Activated T-helper 1 cell treated with anti-CD3 and anti-CD28 coated beads, Interleukin-12 subunit alpha, Interleukin-12 subunit beta, Interleukin-2, Interleukin-4 antibody, amounts not matched to agents 30 ng/mL and 10 ng/mL and 1 ng/mL, durations not matched to agents 14 hours and 24 hours and 36 hours (primary cell): ENCODE measurements around the gene TCF12. TPM values are rescaled to one million over a fixed set of nuclear protein-coding genes. Genes with fewer than 3 reads are reported as not detected.

Source experiments
- DNase-seq: peaks from one replicate; pipeline ENCODE4 v3.0.0; 2021; ENCODE audit warnings: low spot score
- H3K27ac Mint-ChIP-seq: one replicate; pipeline ENCODE4 v1.8.0; 2021; ENCODE audit warnings: mild to moderate bottlenecking, mixed read lengths
- H3K27me3 Mint-ChIP-seq: one replicate; pipeline ENCODE4 v1.8.0; 2022; ENCODE audit warnings: mild to moderate bottlenecking, moderate library complexity, mixed read lengths; ENCODE audit not compliant: insufficient read depth
- H3K36me3 Mint-ChIP-seq: one replicate; pipeline ENCODE4 v1.8.0; 2021; ENCODE audit warnings: low read depth, mixed read lengths
- H3K4me1 Mint-ChIP-seq: one replicate; pipeline ENCODE4 v1.8.0; 2021; ENCODE audit warnings: low read depth, mixed read lengths
- H3K4me3 Mint-ChIP-seq: one replicate; pipeline ENCODE4 v1.8.0; 2021; ENCODE audit warnings: mild to moderate bottlenecking, moderate library complexity, mixed read lengths
- H3K9me3 Mint-ChIP-seq: one replicate; pipeline ENCODE4 v1.8.0; 2021; ENCODE audit warnings: mixed read lengths
- intact Hi-C: fragments of 100-400 bp; cut with micrococcal nuclease; formaldehyde crosslinking; loops from one replicate; pipeline ENCODE4 v1.15.1; 2024
- total RNA-seq: library from RNA; stranded (reverse); gene quantifications from 2 replicates; pipeline ENCODE4 v1.2.3, GENCODE V29; 2022

Gene TCF12
- total RNA-seq, 1 donor from 2014 or later: 85.7 TPM

- no peak overlapping the region for H3K27ac Mint-ChIP-seq
- H3K36me3 Mint-ChIP-seq: peaks cover 2% of the 10 kb centered on the region
- H3K27me3 Mint-ChIP-seq: no peaks in the 10 kb centered on the region
- no peaks in the 10 kb centered on the region for H3K9me3 Mint-ChIP-seq
- no peak for DNase-seq
- no peak overlapping the region for H3K4me3 Mint-ChIP-seq
- intact Hi-C loops: no loop called here
- H3K4me1 Mint-ChIP-seq: no peaks in the 10 kb centered on the region
Observed at GRCh38 chr15:57227899-57228298, 309.5 kb downstream of the TCF12 start.

GRCh38 chr15:57228395-57228794, 310.0 kb downstream of the TCF12 start:
- intact Hi-C loops: no loop called here
- Mint-ChIP-seq H3K27me3 (no peaks in the 10 kb centered on the region), H3K27ac (no peak overlapping the region), H3K4me1 (no peaks in the 10 kb centered on the region), H3K4me3 (no peak overlapping the region), H3K9me3 (no peaks in the 10 kb centered on the region), H3K36me3 (peaks cover 2% of the 10 kb centered on the region)
- no peak for DNase-seq

- intact Hi-C loops: no loop called here
- Mint-ChIP-seq H3K9me3 (no peaks in the 10 kb centered on the region), H3K27ac (no peak overlapping the region), H3K4me1 (no peaks in the 10 kb centered on the region), H3K36me3 (peaks cover 3% of the 10 kb centered on the region), H3K27me3 (no peaks in the 10 kb centered on the region), H3K4me3 (no peak overlapping the region)
- no peak for DNase-seq
Observed at GRCh38 chr15:57229051-57229450, 310.6 kb downstream of the TCF12 start.

- no peak for DNase-seq
- no peaks in the 10 kb centered on the region for H3K27me3 Mint-ChIP-seq
- intact Hi-C loops: no loop called here
- no peak overlapping the region for H3K4me3 Mint-ChIP-seq
- H3K36me3 Mint-ChIP-seq: peaks cover 9% of the 10 kb centered on the region
- H3K9me3 Mint-ChIP-seq: no peaks in the 10 kb centered on the region
- H3K4me1 Mint-ChIP-seq: no peaks in the 10 kb centered on the region
- no peak overlapping the region for H3K27ac Mint-ChIP-seq
Observed at GRCh38 chr15:57231559-57231958, 313.1 kb downstream of the TCF12 start.

GRCh38 chr15:57234156-57234555, 315.7 kb downstream of the TCF12 start:
- Mint-ChIP-seq H3K4me1 (no peaks in the 10 kb centered on the region), H3K4me3 (no peak overlapping the region), H3K36me3 (peaks cover 11% of the 10 kb centered on the region)

GRCh38 chr15:57235186-57235585, 316.7 kb downstream of the TCF12 start:
- Mint-ChIP-seq H3K4me3 (no peak overlapping the region), H3K4me1 (no peaks in the 10 kb centered on the region), H3K27ac (no peak overlapping the region), H3K9me3 (no peaks in the 10 kb centered on the region), H3K36me3 (peaks cover 15% of the 10 kb centered on the region), H3K27me3 (no peaks in the 10 kb centered on the region)
- intact Hi-C loops: no loop called here
- DNase-seq: no peak

More at GRCh38 chr15:57234156-57234555, 315.7 kb downstream of the TCF12 start:
- Mint-ChIP-seq H3K27me3 (no peaks in the 10 kb centered on the region), H3K9me3 (no peaks in the 10 kb centered on the region), H3K27ac (no peak overlapping the region)
- DNase-seq: no peak
- intact Hi-C loops: no loop called here

- no peak for DNase-seq
- Mint-ChIP-seq H3K4me1 (no peaks in the 10 kb centered on the region), H3K27ac (no peak overlapping the region), H3K9me3 (no peaks in the 10 kb centered on the region), H3K4me3 (no peak overlapping the region), H3K36me3 (peaks cover 15% of the 10 kb centered on the region), H3K27me3 (no peaks in the 10 kb centered on the region)
- intact Hi-C loops: no loop called here
Observed at GRCh38 chr15:57235873-57236272, 317.4 kb downstream of the TCF12 start.

GRCh38 chr15:57236561-57237300, 318.3 kb downstream of the TCF12 start:
- no peaks in the 10 kb centered on the region for H3K4me1 Mint-ChIP-seq
- H3K36me3 Mint-ChIP-seq: peaks cover 15% of the 10 kb centered on the region
- no peak overlapping the region for H3K4me3 Mint-ChIP-seq
- H3K9me3 Mint-ChIP-seq: no peaks in the 10 kb centered on the region
- intact Hi-C loops: no loop called here
- no peak overlapping the region for H3K27ac Mint-ChIP-seq
- no peaks in the 10 kb centered on the region for H3K27me3 Mint-ChIP-seq
- DNase-seq: no peak

GRCh38 chr15:57237301-57237642, 318.8 kb downstream of the TCF12 start:
- intact Hi-C loops: no loop called here
- DNase-seq: no peak
- no peaks in the 10 kb centered on the region for H3K27me3 Mint-ChIP-seq
- no peak overlapping the region for H3K27ac Mint-ChIP-seq
- peaks cover 15% of the 10 kb centered on the region for H3K36me3 Mint-ChIP-seq
- no peaks in the 10 kb centered on the region for H3K4me1 Mint-ChIP-seq
- no peak overlapping the region for H3K4me3 Mint-ChIP-seq
- no peaks in the 10 kb centered on the region for H3K9me3 Mint-ChIP-seq

GRCh38 chr15:57237676-57238075, 319.2 kb downstream of the TCF12 start:
- H3K36me3 Mint-ChIP-seq: peaks cover 13% of the 10 kb centered on the region
- DNase-seq: no peak
- H3K27ac Mint-ChIP-seq: no peak overlapping the region
- no peaks in the 10 kb centered on the region for H3K4me1 Mint-ChIP-seq
- H3K4me3 Mint-ChIP-seq: no peak overlapping the region
- no peaks in the 10 kb centered on the region for H3K9me3 Mint-ChIP-seq
- no peaks in the 10 kb centered on the region for H3K27me3 Mint-ChIP-seq
- intact Hi-C loops: no loop called here

- intact Hi-C loops: no loop called here
- H3K4me3 Mint-ChIP-seq: no peak overlapping the region
- peaks cover 10% of the 10 kb centered on the region for H3K4me1 Mint-ChIP-seq
- no peaks in the 10 kb centered on the region for H3K9me3 Mint-ChIP-seq
- no peak for DNase-seq
- H3K27ac Mint-ChIP-seq: no peak overlapping the region
- H3K27me3 Mint-ChIP-seq: no peaks in the 10 kb centered on the region
- H3K36me3 Mint-ChIP-seq: peaks cover 18% of the 10 kb centered on the region
Observed at GRCh38 chr15:57245130-57245529, 326.7 kb downstream of the TCF12 start.

GRCh38 chr15:57245714-57246113, 327.3 kb downstream of the TCF12 start:
- intact Hi-C loops: no loop called here
- no peak overlapping the region for H3K27ac Mint-ChIP-seq
- peaks cover 18% of the 10 kb centered on the region for H3K36me3 Mint-ChIP-seq
- H3K4me1 Mint-ChIP-seq: peaks cover 10% of the 10 kb centered on the region
- no peak overlapping the region for H3K4me3 Mint-ChIP-seq
- DNase-seq: no peak
- no peaks in the 10 kb centered on the region for H3K27me3 Mint-ChIP-seq
- H3K9me3 Mint-ChIP-seq: no peaks in the 10 kb centered on the region

GRCh38 chr15:57248074-57248473, 329.6 kb downstream of the TCF12 start:
- H3K27ac Mint-ChIP-seq: no peak overlapping the region

GRCh38 chr15:57251308-57251707, 332.9 kb downstream of the TCF12 start:
- no peak overlapping the region for H3K27ac Mint-ChIP-seq
- H3K4me1 Mint-ChIP-seq: no peaks in the 10 kb centered on the region
- intact Hi-C loops: no loop called here
- no peaks in the 10 kb centered on the region for H3K9me3 Mint-ChIP-seq
- no peaks in the 10 kb centered on the region for H3K27me3 Mint-ChIP-seq
- H3K4me3 Mint-ChIP-seq: no peak overlapping the region
- DNase-seq: no peak
- peaks cover 12% of the 10 kb centered on the region for H3K36me3 Mint-ChIP-seq

More at GRCh38 chr15:57248074-57248473, 329.6 kb downstream of the TCF12 start:
- H3K27me3 Mint-ChIP-seq: no peaks in the 10 kb centered on the region
- no peak overlapping the region for H3K4me3 Mint-ChIP-seq
- no peak for DNase-seq
- H3K36me3 Mint-ChIP-seq: peaks cover 18% of the 10 kb centered on the region
- H3K9me3 Mint-ChIP-seq: no peaks in the 10 kb centered on the region
- intact Hi-C loops: no loop called here
- peaks cover 10% of the 10 kb centered on the region for H3K4me1 Mint-ChIP-seq
